GM18526 (cell line): Measurements from ENCODE around the gene ZHX3.

ENCODE experiments used
- POLR2A ChIP-seq: IDR thresholded peaks from 3 replicates; pipeline ENCODE4 v1.6.1; 2011; ENCODE audit not compliant: insufficient read length; ENCODE audit errors: extremely low read depth

The ZHX3 gene

DNA sequence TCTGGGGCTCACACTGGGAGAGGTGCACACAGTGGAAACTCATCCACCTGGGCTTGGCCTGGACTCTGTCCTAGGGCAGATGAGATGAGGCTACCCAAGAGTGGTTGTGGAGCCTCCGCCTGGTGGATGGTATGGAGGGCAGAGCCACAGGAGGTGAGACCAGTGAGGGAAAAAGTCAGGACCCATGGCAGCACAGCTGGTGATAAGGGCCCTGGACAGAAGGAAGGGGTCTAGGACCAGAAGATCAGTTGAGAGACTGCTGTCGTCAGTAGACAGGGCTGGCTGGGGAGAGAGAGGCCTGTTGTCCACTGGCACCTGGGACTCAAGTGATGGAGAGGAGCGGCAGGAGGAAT lies 150.4 kb downstream of the ZHX3 start:
- TF ChIP-seq POLR2A, result no peak

DNA sequence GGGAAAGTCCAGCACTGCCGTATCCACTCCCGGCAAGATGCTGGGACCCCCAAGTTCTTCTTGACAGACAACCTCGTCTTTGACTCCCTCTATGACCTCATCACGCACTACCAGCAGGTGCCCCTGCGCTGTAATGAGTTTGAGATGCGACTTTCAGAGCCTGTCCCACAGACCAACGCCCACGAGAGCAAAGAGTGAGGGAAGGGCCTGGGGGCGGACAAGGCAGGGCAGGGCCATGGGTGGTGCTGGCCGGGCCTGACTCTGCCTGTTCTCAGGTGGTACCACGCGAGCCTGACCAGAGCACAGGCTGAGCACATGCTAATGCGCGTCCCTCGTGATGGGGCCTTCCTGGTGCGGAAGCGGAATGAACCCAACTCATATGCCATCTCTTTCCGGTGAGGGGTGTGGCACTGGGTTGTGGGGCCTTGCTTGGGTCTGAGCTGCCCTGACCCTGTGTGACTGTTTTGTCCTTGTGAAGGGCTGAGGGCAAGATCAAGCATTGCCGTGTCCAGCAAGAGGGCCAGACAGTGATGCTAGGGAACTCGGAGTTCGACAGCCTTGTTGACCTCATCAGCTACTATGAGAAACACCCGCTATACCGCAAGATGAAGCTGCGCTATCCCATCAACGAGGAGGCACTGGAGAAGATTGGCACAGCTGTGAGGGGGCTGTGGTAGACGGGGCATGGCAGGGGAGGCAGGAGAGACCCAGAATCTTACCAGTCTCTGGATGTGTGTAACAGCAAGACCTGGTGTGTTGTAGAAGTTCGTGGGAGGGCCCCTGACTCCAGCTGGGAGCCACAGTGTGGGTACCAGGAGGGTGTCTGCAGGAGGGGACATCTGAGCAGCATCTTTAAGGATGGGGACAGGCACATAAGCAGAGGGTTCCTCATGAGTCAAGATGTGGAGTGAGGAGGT lies 151.1 kb downstream of the ZHX3 start:
- no peak for TF ChIP-seq POLR2A

DNA sequence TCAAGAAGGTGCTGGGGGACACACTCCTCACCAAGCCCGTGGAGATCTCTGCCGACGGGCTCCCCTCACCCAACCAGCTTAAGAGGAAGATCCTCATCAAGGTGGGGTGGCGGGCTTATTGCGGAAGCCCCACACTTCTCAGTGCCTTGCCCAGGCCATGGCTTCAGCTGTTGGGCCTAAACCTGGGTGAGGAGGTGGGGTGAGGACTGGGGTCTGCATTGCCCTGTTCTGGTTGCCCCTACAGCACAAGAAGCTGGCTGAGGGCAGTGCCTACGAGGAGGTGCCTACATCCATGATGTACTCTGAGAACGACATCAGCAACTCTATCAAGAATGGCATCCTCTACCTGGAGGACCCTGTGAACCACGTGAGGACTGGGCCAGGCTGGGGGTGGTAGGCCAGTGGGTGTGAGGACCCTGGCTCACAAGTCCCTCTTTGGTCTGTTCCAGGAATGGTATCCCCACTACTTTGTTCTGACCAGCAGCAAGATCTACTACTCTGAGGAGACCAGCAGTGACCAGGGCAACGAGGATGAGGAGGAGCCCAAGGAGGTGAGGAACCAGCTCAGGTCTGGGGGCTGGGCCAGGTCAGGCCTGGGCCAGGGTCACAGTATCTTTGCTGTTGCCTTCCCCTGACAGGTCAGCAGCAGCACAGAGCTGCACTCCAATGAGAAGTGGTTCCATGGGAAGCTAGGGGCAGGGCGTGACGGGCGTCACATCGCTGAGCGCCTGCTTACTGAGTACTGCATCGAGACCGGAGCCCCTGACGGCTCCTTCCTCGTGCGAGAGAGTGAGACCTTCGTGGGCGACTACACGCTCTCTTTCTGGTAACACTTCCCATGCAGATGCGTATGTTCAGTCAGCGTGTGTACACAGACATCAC lies 152.3 kb downstream of the ZHX3 start:
- no peak for TF ChIP-seq POLR2A

DNA sequence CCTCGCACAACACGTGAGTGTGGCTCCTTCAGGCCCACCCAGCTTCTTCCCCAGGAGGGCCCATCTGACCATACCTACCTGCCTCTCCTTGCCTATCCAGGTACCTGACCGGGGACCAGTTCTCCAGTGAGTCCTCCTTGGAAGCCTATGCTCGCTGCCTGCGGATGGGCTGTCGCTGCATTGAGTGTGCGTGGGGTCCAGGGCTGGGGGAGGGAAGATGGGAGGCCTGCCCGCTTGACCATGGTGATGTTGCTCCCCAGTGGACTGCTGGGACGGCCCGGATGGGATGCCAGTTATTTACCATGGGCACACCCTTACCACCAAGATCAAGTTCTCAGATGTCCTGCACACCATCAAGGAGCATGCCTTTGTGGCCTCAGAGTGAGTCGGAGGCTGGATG lies 153.7 kb downstream of the ZHX3 start:
- no peak for TF ChIP-seq POLR2A

DNA sequence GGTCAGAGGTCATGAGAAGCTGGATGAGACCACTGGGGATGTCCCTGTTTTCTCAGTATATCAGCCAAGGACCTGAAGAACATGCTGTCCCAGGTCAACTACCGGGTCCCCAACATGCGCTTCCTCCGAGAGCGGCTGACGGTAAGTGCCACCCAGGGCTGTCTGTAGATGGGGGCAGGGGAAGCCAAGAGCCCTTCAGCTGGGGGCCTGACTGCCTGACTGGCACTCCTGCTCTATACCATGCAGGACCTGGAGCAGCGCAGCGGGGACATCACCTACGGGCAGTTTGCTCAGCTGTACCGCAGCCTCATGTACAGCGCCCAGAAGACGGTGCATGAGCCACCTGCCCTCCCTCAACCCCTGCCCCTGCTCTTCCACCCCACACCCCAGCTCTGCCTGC lies 155.1 kb downstream of the ZHX3 start:
- TF ChIP-seq POLR2A, result no peak

DNA sequence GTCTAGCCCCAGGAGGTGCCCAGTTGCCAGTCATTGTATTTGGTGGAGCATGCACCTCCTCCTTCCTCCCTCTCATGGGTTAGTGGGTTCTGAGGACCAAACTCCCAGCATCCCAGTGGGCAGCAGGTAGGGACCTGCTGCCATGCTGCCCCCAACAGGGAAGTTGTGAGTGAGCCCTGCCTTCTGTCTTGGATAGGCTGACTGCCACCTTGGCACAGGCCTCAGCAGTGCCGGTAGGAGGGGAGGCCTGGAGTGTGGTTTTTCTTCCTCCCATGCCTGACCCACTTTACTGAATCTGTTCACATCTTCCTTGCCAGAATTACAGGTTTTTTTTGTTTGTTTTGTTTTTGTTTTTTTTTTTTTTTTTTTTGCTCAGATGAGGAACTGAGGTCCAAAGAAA lies 155.6 kb downstream of the ZHX3 start:
- no peak for TF ChIP-seq POLR2A

DNA sequence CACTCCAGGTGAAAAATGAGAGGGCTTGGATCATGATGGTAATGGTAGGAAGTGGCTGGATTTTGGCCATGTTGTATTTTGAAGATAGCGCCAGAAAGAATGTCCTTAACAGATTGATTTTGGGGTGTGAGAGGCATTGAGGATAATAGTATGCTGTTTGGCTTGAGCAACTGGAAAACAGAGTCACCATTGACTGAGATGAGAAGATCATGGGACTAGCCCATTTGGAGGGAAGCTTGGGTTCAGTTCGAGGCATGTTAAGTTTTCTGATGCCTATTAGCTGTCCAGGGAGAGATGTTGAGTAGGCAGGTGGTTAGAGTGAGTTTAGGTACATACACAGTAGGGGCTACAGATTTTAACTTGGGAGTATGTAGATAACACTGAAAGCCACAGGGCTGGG lies 156.8 kb downstream of the ZHX3 start:
- TF ChIP-seq POLR2A, result no peak

DNA sequence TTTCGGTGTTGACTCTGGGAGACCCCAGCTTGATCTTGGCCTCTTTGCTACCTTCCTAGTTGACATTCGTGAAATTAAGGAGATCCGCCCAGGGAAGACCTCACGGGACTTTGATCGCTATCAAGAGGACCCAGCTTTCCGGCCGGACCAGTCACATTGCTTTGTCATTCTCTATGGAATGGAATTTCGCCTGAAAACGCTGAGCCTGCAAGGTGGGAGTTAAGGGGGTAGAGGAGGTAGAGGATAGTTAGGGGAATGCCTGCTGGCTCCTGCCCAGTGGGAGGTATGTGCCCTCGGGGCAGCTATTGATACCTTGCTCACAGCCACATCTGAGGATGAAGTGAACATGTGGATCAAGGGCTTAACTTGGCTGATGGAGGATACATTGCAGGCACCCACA lies 158.0 kb downstream of the ZHX3 start:
- TF ChIP-seq POLR2A, result no peak

DNA sequence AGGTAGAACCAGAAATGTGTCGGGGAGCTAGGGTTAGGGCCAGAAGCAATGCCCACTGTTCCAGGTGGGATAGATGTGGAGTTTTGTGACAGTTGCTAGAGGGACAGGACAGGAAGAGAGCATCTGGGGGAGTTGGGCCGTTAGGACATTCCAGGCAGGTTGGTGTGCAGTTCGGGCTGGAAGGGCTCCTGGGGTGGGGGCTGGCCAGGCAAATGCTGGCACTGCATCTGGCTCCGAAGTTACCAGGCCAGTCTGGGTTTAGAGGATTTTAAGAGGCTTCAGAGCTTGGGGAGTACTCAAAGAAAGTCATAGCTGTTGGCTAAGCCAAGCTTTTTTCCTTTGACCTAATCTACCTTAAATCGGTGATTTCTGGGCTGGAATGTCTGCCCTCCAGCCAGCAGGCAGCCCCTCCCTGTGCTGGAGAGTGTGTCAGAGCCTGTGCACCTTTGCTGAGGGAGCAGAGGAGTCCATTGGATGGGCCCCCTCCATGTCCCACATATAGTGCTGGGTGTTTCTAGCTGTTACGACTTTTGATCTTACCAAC lies 159.4 kb downstream of the ZHX3 start:
- no peak for TF ChIP-seq POLR2A

DNA sequence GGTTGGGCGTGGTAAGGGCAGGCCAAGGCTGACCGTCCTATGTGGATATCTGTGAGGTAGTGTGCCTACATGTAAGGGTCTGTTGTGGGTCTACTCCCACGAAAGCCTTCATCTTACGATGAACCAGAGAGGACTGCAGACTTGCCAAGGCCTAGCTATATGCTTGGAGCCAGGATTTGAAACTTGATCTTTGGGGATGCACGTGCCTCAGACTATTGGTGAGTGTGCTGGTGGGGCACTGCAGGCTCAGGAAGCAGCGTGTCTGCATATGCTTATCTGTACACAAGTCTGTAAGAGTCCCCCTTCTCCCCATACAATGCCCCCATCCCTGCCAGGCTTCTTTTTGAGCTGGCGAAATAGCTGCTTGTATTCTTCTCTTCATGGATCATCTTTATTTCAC lies 162.3 kb downstream of the ZHX3 start:
- no peak for TF ChIP-seq POLR2A

DNA sequence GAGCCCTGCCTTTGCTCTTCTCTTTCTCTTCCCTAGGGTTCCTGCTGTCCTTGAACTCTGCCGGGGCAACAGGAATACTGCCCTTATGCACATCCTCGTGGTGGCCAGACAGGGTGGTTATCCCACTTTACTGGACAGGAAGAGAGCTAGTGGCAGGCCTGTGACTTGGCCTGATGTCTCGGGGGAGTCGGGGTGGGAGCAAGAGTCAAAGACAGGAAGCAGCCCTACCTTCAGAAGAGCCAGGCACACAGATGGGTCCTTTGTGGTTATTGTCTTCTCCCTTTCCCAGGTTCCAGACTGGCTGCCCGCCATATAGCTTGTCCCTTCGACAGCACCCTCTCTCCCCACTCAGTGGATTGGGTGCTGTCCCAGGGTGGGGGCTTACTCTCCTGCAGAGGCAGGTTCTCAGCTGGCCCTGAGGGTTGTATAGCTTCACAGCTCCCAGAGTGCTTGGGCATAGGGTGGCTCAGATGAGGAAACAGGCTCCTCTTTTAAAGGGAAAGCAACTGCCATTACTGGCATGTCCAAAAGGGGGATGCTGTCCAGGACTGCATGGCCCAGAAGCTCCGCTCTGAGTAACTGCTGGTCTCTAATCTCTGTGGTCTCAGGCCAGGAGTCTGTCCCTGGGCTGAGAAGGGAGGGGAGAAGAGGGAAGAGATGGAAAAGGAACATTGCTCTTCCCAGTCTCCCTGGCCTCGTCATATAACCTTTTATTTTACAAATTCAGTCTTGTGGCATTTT lies 162.9 kb downstream of the ZHX3 start:
- no peak for TF ChIP-seq POLR2A

DNA sequence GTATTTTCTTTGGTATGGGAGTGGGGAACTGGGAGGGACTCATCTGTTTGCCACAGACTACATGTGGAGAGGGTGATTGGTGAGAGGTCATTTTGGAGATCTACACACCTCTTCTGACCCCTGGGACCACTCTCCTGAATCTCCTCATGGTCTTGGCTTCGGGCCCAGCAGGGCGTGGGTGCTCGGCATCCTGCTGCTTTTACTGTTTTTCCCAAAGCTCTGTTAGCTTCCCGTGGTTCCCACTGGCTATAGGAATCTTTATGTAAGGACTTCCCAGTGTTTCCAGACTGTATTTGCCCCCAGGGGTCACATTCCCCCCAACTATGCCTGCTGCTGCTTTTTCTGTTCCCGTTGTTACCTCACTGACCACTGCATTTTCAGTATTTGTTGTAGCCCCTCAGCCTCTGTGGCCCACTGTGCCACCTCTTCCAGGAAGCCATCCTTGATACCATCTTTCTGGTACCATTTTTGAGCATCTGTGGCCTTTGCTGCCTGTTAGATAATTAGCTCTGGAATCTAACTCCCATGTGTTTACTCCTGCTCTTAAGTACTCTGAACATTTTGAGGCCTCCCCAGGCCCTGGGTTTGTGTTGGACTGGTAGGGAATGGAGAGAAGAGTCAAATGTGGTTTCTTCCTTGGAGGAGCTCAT lies 165.3 kb downstream of the ZHX3 start:
- no peak for TF ChIP-seq POLR2A

DNA sequence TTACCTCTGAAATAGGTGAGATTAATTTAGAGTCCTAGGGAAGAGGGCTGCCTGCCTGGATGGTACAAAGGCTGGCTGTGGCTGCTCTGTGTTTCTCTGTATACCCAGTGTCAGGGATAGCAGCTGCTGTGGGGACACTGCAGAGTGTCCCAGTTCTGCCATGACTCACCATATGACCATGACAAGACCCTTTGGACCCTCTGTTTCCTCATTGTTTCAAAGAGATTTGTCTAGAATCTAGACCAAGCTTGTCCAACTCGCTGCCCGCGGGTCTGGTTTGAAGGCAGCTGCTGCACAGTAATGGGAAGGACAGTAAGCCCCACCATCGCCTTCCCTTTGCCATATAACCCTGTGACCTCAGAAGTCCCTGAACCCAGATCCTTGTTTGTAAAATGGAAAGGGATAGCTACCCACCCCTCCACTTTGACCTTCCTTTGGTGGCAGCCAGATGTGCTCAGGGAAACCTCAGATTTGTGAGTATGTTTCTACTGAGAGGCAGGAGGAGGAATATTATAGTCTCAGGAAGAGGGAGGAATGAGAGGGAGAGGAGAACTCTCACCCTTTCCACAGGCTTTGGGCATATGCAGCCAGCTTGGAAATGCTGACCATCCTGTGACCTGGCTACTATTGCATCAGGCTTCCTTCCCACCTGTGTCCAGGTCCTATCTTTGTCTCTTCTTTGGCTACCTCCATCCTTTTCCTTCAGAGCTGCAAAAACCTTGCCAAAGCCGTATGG lies 166.2 kb downstream of the ZHX3 start:
- TF ChIP-seq POLR2A, result no peak

DNA sequence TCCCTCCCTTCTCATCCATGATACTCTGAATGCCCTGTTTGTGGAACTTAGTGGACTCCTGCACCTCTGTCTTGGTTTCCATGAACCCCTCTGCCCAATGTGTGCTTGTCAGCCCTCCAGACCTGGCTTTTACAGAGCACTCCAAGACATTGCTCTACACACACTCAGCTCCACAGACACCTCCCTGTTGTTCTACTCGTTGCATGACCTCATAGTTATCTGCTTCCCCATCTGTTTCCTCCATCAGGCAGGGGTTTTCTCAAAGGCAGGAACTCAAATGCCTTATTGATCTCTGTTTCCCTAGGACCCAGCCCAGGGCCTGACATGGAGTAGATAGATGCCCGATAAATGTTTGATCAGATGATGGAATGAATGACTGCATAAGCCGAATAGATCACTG lies 166.9 kb downstream of the ZHX3 start:
- no peak for TF ChIP-seq POLR2A
